Left lung (tissue), 10 donors: Measurements from ENCODE around the gene PRM1. TPM values are rescaled to one million over a fixed set of nuclear protein-coding genes. Genes with fewer than 3 reads are reported as not detected.
A peak's percentile ranks its signal among the peaks of the same experiment; 100 is the strongest.

ENCODE experiments used
- ATAC-seq: fragments of 200-7000 bp; cut with Tn5 transposase; one replicate; pipeline ENCODE4 v1.9.1; 2020; ENCODE audit warnings: moderate library complexity
- DNase-seq, 4 donors: peaks; one replicate each; pipeline ENCODE4 v3.0.0-alpha.2; 2013 to 2020
- H3K27ac ChIP-seq, 2 donors: fragments of 200-600 bp; sonication (generic) in 1 of 2; one replicate each; pipeline versions ENCODE4 v1.5.0 to v1.8.0; 2020 to 2021
- H3K27me3 ChIP-seq, 2 donors: fragments of 200-600 bp; sonication (generic) in 1 of 2; one replicate each; pipeline versions ENCODE4 v1.5.0 to v1.8.0; 2020 to 2021
- H3K36me3 ChIP-seq, 2 donors: fragments of 200-600 bp; sonication (generic) in 1 of 2; one replicate each; pipeline versions ENCODE4 v1.5.0 to v1.8.0; 2020 to 2021
- H3K4me1 ChIP-seq, 2 donors: fragments of 200-600 bp; one replicate each; pipeline ENCODE4 v1.8.0; 2021
- H3K4me3 ChIP-seq, 2 donors: fragments of 200-600 bp; sonication (generic) in 1 of 2; one replicate each; pipeline versions ENCODE4 v1.5.0 to v1.8.0; 2020 to 2021; ENCODE audit warnings: mild to moderate bottlenecking in 1 of 2
- H3K9me3 ChIP-seq, 2 donors: fragments of 200-600 bp; sonication (generic) in 1 of 2; one replicate each; pipeline versions ENCODE4 v1.5.0 to v1.8.0; 2020 to 2021
- CTCF ChIP-seq, 2 donors: fragments of 200-600 bp; sonication (generic) in 1 of 2; IDR thresholded peaks; one replicate each; pipeline versions ENCODE4 v1.5.0 to v1.8.0; 2021; ENCODE audit warnings: antibody characterized with exemption in 2 of 2
- intact Hi-C, 2 donors: fragments of 100-400 bp; cut with DNase I; formaldehyde crosslinking; loops; one replicate each; pipeline versions ENCODE4 v1.11.2 to v1.14.2; 2022
- polyA plus RNA-seq, 6 donors: library from polyadenylated mRNA; unstranded; fragments of 120-200 nt; gene quantifications; one replicate each; pipeline ENCODE4 v1.2.1, GENCODE V29; 2013; ENCODE audit not compliant: insufficient read length in 6 of 6
- total RNA-seq, 2 donors: library from RNA; stranded (reverse); fragmentation: NEBNext Ultra II Directional; extraction: Animal tissue kit (Norgen Biotek cat#: 25700); gene quantifications; one replicate each; pipeline ENCODE4 v1.2.1, GENCODE V29; 2021
- donor health status: DM: no; HTN: yes; CAD: no.
- donor health status: DM: no; HTN: no; CAD: no.

Gene PRM1
- total and polyA plus RNA-seq, 8 donors = 0.44 TPM; not detected in 7

DNA sequence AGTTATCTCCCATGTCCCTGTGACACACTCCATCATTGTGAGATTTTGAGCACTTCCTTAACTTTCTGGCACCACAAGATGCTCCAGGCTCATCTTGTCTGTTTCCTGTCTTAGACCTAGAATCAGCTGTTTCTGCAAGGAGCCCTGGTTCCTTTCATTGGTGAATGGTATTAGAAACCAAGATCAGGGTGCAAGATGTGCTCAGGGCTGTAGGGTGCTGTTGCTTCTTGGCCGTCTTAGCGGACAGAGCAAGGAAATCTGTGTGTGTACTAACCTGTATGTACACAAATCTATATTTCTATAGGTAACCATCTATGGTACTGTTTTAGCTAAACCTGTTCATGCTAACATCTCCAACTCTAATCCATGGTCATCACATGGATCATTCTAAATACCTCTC lies 8.1 kb upstream of the PRM1 start:
- H3K9me3 ChIP-seq = no peaks in the 10 kb centered on the region
- DNase-seq (no peak), ATAC-seq (no peak)
- H3K4me3 ChIP-seq = no peak overlapping the region
- no peak overlapping the region for H3K27ac ChIP-seq
- H3K36me3 ChIP-seq = no peaks in the 10 kb centered on the region
- no peaks in the 10 kb centered on the region for H3K27me3 ChIP-seq
- no peaks in the 10 kb centered on the region for H3K4me1 ChIP-seq
- intact Hi-C loops = no loop called here
- TF ChIP-seq CTCF (IDR thresholded peaks at IDR 0.05) = no peak

DNA sequence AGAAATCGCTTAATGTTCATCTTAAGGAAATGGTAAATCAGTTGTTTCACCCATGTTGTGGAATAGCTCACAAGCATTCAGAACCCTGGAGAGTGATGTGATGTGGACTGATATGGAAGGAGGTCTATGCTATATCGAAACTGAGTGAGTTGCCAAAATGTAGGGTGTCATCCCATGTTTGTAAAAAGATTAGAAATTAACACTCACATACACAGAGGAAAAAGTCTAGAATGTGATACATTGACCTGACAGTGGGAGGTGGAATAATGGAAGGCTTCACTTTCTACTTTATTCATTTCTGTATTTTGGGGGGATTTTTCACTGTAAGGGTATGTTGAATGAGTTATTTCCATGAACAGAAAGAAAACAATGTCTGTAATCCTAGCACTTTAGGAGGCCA lies 4.7 kb upstream of the PRM1 start:
- H3K4me1 ChIP-seq = peaks cover 0 to 4% of the 10 kb centered on the region in 2 donors
- no peak for TF ChIP-seq CTCF (IDR thresholded peaks at IDR 0.05)
- DNase-seq = no peak
- intact Hi-C loops = no loop called here
- no peaks in the 10 kb centered on the region for H3K9me3 ChIP-seq
- H3K4me3 ChIP-seq = no peak overlapping the region
- H3K27me3 ChIP-seq = no peaks in the 10 kb centered on the region
- no peak overlapping the region for H3K27ac ChIP-seq
- ATAC-seq = no peak
- no peaks in the 10 kb centered on the region for H3K36me3 ChIP-seq

- no peaks in the 10 kb centered on the region for H3K27me3 ChIP-seq
- no peaks in the 10 kb centered on the region for H3K36me3 ChIP-seq
- TF ChIP-seq CTCF (IDR thresholded peaks at IDR 0.05) = no peak
- H3K4me1 ChIP-seq = peaks cover 4% of the 10 kb centered on the region in 2 donors
- ATAC-seq (peak; percentile 29), DNase-seq (no peak)
- H3K27ac ChIP-seq = no peak overlapping the region
- H3K4me3 ChIP-seq = no peak overlapping the region
- intact Hi-C loops = no loop called here
- H3K9me3 ChIP-seq = no peaks in the 10 kb centered on the region
These were observed 2.7 kb upstream of the PRM1 start for GRCh38 chr16:11283820-11284248.

DNA sequence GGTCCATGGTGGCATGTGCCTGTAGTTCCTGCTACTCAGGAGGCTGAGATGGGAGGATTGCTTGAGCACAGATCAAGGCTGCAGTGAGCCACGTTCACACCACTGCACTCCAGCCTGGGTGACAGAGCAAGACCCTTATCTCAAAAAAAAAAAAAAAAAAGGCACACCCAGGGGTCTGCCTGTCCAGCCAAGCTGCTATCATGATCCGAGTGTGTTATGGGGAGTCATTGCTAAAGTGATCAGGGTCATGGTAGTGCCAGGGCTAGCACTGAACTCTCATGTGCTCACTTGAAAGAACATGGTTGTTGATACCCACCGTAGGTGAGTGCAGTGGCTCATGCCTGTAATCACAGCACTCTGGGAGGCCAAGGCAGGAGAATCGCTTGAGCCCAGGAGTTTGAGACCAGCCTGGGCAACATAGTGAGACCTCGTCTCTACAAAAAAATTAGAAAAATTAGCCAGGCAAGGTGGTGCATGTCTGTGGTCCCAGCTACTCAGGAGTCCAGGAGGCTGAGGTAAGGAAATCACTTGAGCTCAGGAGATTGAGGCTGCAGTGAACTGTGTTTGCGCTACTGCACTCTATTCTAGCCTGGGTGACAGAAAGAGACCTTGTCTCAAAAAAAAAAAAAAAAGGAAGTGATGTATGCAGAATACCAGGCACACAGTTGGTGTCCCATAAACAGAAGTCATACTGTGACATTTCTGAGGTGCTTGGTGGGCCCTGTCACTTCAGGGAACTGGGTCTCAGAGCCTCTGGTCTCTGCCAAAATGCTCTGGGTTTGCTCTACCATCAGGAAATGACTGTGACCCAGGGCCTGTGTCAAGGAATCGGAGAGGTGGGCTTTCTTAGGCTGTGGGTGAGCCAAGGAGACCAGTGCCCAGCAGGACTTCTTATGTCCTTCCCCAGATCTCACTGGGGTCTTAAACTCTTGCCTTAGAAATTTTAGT lies 2.2 kb downstream of the PRM1 start:
- Histone ChIP-seq H3K36me3 (no peaks in the 10 kb centered on the region), H3K4me3 (no peak overlapping the region), H3K4me1 (peaks cover 2 to 4% of the 10 kb centered on the region in 2 donors), H3K9me3 (no peaks in the 10 kb centered on the region), H3K27me3 (no peaks in the 10 kb centered on the region), H3K27ac (no peak overlapping the region)
- TF ChIP-seq CTCF (IDR thresholded peaks at IDR 0.05) = no peak
- DNase-seq (no peak), ATAC-seq (peak; percentile 21)
- intact Hi-C loops = no loop called here

GRCh38 chr16:11277607-11278337 lies 3.4 kb downstream of the PRM1 start:
- TF ChIP-seq CTCF (IDR thresholded peaks at IDR 0.05) = no peak
- Histone ChIP-seq H3K27me3 (no peaks in the 10 kb centered on the region), H3K27ac (no peak overlapping the region), H3K36me3 (no peaks in the 10 kb centered on the region), H3K9me3 (no peaks in the 10 kb centered on the region), H3K4me3 (no peak overlapping the region), H3K4me1 (peaks cover 0 to 4% of the 10 kb centered on the region in 2 donors)
- ATAC-seq = no peak
- intact Hi-C loops = no loop called here
- DNase-seq = no peak
